GM21576 (cell line): ENCODE data around the gene PEX12.
"Not testable (repeated sequence)": the region's sequence is repeated elsewhere in the genome, so short reads cannot be mapped to it uniquely, and the experiment has no call there.

Source experiments
- ATAC-seq: cut with Tn5 transposase; IDR thresholded peaks from one replicate; pipeline ENCODE4 v1.9.1; 2021; ENCODE audit warnings: mild to moderate bottlenecking, moderate library complexity; ENCODE audit not compliant: unreplicated experiment

The PEX12 gene

DNA sequence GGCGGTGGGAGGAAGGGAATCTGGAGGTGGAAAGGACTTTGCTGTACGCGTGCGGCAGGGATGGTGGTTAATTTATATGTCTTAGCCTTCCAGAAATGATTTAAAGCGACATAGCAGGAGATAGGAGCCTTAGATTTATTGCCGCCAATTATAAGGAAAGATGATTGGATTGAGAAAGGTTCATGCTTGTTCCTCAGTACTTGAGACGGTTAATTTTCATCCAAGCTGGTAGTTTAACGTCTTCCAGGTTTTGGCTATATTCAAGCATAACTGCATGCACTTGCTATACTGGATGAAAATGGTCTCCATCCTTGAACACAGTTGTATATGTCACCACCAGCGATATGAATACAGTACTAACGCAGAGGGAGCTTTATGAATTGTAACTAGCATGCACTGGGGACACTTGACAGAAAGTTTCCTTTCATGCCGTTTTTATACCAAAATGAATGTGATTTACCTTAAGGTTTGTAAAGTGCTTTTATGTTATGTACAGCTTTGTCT, 610 bp upstream of the PEX12 start:
- no peak for ATAC-seq

DNA sequence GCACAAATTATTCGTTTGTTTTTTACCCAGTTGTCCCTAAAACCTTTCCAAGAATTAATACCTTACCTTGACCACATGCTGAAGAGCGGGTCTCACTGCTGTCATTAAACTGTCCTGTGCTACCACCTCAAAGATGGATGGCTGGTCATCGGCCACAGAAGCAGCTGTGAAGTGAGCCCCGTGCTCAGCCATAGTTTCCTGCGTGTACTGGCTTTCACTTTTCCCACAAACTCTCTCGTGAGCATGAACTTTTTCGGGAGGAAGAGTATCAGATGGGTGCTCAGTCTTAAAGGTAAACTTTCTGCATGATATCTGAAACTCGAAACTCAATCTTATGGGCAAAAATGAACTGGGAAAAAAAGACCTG, 558 bp downstream of the PEX12 start:
- no peak for ATAC-seq

DNA sequence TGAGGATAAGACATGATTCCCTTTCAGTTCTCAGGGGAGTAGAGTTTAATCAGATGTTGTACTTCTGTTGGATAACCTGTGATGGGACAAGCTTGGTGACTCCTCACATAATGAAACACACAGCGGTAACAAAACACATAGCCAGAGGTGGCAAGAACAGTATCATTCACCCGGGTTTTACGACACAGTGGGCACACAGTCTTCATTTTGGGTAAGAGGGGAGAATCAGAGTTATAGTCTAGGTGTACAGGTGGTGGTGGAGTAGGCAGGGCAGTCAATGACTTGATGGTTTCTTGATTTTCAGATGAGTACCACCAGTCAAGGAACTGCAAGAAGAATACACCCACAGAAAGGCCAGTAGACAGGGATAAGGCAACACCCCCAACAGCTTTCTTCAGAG, 2.6 kb downstream of the PEX12 start:
- no peak for ATAC-seq

DNA sequence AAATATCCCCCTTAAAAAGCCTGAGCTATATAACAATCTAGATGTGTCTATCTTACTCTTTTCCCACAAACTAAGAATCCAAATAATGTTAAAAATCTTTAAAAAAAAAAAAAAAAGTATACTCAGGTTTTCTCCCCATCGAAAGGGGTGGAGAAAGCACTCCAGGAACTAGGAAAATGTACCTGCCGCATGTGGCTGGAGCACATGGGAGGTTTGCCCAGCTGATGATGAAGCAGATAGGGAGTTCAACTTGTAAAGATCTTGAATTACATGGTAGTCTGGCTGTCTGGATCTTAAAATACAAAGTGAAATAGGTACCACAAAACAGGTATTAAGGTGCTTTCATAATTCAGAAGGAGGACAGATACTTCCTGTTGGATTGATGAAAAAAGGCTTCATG, 9.0 kb downstream of the PEX12 start:
- no peak for ATAC-seq

DNA sequence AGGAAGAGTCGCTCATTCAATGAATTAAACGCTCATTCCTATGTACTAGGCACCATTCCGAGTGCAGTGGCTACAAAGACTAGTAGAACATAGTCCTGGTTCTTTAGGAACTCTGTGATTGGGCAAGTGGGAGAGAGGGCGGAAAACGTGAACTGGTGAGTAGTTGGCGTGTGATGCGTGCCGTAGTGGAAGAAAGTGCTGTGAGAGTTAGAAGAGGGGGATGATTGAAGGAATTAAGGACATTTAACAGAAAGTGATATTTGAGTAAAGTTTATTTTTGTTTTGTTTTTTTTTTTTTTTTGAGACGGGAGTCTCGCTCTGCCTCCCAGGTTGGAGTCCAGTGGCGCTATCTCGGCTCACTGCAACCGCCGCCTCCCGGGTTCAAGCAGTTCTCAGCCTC, 9.8 kb downstream of the PEX12 start:
- ATAC-seq, result no peak

DNA sequence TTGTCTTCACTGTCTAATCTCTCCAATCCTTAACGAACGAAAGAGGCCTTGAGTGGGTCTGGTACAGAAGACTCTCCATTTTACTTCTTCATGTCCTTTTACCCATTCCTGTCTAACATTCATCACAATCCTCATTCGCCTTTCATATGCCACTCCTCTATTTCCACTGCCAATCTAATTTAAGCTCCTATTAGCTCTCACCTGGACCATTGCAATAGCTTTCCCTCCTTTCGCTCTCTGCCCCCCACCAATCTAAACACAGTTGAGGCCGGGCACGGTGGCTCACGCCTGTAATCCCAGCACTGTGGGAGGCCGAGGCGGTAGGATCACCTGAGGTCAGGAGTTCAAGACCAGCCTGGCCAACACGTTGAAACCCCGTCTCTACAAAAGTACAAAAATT, 11.4 kb downstream of the PEX12 start:
- no peak for ATAC-seq

DNA sequence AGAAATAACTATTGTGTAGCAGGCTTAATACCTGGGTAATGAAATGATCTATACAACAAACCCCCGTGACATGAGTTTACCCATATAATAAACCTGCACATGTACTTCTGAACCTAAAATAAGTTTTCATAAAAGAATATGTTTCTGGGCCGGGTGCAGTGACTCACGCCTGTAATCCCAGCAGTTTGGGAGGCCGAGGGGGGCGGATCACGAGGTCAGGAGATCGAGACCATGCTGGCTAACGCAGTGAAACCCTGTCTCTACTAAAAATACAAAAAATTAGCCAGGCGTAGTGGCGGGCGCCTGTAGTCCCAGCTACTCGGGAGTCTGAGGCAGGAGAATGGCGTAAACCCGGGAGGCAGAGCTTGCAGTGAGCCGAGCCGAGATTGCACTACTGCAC, 15.2 kb downstream of the PEX12 start:
- not testable (repeated sequence) for ATAC-seq

DNA sequence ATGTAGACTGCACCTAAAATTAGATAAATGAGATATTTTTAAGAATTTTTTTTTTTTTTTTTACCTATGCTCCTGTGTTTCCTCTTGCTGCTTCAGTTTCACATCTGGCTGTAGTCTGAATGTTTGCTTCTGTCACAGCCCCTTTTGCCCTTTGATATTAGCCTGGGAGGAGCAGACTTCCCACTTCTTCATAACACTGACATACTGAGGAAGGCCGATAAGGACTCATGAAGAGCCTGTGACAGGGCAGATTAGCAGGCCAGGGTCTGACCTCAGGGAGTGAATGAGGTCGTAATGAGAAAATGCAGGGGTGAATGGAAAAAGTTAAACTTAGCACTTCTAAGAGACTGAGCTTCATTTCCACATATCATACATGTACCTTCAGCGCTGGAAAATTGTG, 17.7 kb downstream of the PEX12 start, which contains the start of gene SLFN14:
Gene SLFN14 (minus strand): TSS at position 117 of the 400 bp plus-strand sequence. CDS start 2,757 bp downstream, outside the sequence.
- ATAC-seq, result no peak

DNA sequence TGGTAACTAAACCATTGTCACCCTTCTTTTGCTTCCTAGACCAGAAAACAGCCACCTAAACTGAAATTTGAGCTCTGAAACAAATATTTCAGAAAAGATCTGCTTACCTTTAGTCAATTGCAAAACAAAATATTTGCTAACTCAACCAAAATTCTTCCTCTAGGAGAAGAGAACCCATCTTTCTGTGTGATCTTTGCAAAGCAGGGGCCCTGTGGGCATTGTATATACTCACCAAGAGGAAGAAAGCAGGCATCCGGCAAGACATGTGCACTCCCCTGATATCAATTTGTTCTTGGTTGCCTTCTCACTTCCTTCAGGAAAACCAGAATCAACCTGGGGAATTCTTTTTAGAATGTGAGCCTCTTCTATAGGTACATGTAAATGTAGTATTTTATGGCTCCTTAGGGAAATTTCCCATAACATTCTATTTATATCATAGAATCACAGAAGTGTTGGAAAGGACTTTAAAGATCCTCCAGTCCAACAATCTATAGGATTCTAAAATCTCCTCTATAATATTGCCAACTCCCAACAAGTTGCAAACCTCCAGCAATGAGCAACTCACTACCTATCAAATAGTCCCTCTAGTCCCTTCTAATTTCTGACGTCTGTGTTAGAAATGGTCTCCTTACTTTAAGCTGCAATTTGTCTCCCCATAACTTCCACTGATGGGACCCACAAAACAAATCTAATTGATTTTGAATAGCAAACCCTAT, 18.7 kb downstream of the PEX12 start:
- no peak for ATAC-seq

DNA sequence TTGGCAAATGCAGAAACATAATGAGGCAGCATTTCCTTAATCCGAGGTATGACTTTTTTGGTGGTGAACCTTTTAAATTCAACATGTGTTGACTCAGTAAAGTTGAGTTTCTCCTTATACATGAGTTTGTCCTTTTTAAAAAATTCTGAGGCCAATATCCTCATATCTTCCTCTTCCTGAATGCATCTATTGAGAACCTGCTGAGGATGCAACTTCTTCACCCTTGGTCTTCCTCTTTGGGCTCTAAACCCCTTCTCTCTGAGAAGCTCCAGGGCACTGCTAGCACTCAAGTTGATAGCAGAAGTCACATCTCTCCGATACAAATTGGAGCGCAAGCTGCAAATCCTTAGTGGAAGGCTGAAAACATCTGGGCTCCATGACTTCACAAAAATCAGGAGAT, 21.0 kb downstream of the PEX12 start:
- ATAC-seq, result no peak

DNA sequence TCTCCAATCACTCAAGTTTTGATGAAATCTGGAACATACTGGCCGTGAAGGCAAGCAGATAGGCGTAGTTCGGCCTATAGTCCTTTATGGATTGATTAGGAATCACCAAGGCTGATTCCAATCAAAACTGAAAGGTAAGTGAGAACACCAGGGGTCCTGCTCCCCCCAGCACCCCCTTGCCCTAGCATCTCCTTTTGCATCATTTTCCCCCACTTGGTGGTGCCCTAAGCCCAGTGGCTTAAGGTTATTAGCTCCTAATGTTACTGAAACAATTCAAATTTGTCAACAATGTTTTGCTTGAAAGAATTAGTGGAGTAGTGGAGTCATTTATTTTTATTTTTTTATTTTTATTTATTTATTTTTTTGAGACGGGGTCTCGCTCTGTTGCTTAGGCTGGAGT, 22.7 kb downstream of the PEX12 start:
- ATAC-seq, result no peak

DNA sequence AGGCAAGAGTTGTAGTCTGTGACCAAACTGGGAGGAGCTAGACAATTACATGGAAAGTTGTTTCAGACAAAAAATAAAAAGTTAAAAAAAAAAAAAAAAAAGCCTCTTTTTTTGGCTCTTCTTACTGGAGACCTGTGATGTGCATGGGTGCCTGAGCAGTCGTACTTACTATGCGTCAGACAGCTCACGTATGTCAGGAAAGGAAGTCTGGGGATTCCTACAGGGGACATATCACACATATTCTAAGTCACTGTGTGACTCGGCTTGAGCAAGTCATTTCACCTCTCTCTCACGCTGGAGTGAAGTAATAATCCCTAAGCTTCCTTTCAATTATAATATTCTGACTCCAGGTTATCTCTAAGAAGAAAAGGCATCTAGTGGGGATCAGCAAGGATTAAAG, 23.7 kb downstream of the PEX12 start:
- ATAC-seq, result no peak

DNA sequence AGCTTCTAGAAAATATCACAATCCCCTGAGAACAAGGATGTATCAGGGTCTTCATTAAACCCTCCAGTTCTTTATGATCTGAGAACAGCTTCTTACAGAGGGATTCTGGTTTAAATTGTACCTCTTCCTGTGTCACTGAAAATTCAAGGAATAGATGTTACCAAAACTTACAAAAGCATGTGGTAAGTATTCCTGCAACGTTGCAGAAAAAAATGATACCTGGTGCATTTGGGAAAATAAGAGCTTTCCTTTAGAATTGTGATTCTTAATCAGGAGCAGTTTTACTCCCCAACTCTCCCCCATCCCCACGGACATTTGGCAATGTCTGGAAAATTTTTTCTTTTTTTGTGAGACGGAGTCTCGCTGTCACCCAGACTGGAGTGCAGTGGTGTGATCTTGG, 25.1 kb downstream of the PEX12 start:
- ATAC-seq, result no peak

DNA sequence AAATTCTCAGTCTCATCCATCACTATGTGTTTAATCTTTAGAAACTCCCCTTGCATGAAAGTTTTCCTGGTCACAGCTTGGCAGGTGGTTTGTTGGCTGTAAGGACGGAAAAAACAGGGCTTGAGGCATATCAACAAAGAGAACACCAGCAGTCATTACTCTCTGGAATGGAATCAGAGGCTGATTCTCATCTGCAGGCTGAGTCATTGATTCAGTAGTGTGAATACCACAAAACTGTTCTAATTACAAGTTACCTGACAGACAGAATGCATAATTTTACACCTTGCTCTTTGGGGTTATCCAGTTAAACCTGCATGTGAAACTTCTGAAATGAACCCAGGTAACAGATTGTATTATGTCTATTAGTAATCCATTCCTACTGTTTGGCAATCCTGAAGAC, 29.4 kb downstream of the PEX12 start:
- ATAC-seq, result no peak

DNA sequence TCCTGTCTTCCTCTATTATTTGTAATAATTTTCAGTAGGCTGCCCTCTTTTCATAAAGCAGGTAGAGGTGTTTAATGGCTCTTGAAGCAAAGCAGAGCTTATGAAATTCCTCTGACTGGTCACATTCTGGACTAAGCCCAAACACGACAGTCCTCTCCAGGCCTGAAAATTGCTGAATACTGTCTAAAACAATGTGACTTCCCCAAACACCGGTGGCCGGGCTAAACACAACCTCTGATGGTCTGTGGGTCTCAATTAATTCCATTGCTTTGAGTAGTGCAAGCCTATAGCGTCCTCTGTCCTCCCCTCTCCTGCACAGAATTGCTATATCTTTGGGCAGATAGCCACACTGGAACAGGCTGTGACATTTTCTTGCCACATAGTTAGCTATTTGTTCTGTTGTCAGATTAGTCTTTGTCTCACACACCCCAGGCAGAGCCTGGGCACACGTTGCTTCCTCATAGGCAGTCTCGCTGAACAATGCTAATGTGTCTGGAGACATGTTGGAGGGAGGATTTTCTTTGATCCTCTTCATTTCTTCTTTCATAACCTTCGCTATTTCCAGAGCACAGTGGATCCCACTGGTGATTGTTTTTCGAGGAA, 30.1 kb downstream of the PEX12 start:
- no peak for ATAC-seq

DNA sequence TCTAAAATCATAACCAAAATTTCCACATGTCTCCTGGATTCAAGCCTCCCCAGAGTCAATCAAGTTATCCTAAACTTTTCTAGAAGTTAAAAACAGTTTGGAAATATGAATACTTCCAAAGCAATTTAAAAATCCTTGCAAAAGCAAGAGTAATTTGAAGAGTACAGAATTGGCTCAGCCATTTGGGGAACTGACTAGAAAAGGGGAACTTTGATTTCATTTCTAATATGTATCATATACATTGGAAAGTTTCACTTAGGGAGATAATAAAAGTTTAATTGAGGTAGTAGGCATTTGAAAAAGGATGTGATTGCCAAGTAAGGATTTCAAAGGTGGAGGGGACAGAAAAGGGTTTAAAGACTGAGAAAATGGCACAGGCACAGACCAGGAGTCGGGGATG, 31.9 kb downstream of the PEX12 start:
- no peak for ATAC-seq

DNA sequence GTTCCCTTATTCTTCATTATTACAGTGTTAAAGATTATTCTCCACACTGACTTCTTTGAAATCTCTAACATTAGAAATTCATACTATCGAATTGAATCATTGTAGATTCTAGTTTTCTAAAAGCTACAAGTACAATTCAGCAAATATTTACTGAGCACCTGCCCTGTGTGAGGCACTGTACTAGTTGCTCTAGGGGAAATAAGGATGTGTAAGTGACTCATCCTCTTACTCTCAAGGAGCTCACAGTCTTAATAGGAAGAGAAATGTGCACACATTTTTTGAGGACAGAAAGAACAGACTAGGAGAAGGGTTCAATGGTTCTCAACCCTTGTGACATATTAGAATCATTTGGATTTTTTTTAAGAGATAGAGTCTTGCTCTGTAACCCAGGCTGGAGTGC, 33.2 kb downstream of the PEX12 start:
- ATAC-seq, result no peak

DNA sequence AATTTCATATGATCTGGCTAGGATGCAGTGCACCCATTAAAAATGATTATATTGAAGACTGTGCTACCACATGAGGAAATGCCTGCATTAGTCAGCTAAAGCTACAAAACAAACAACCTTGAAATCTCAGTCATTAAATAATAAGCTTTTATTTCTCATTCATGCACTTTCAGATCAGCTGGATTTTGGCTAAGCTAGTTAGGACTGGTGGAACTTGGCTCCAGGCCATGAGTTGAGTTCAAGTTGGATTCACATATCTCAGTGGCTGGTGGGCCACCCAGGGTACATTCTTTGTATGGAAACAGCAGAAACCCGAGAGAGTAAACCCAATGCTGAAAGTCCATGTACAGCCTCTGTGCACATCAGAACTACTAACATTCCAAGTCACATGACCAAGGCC, 34.5 kb downstream of the PEX12 start:
- no peak for ATAC-seq

DNA sequence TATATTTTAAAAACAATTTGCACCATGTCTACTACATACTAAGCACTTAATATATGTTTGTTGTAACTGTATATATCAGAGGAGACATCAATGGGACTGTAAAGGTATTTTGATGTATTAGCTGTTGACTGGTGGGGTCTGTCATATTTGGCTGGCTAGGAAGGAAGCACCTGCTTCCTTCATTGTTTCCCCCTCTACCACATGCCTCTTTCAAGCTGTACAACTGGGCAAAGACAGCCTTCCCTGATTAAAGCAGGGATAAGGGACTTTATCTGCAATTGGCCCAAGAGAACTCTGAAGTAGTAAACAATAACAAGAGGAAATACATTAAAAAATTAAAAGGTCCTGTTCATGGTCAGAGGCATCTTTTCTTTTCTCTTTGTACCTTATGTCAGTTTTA, 35.4 kb downstream of the PEX12 start:
- no peak for ATAC-seq

DNA sequence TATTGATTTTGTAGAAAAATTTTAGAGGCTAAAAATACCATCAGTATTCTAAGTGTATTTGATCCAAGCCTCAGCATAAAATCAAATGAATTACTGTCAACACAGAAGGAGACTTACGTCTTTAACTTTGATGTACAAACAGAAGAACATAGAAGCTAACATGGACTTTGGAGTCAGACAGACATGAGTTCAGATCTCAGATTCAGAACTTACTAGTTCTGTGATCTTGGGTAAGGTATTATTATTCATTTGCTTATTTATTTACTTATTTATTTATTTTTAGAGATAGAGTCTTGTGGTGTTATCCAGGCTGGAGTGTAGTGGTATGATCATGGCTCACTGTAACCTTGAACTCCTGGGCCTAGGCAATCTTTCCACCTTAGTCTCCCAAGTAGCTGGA, 36.9 kb downstream of the PEX12 start:
- ATAC-seq, result no peak

DNA sequence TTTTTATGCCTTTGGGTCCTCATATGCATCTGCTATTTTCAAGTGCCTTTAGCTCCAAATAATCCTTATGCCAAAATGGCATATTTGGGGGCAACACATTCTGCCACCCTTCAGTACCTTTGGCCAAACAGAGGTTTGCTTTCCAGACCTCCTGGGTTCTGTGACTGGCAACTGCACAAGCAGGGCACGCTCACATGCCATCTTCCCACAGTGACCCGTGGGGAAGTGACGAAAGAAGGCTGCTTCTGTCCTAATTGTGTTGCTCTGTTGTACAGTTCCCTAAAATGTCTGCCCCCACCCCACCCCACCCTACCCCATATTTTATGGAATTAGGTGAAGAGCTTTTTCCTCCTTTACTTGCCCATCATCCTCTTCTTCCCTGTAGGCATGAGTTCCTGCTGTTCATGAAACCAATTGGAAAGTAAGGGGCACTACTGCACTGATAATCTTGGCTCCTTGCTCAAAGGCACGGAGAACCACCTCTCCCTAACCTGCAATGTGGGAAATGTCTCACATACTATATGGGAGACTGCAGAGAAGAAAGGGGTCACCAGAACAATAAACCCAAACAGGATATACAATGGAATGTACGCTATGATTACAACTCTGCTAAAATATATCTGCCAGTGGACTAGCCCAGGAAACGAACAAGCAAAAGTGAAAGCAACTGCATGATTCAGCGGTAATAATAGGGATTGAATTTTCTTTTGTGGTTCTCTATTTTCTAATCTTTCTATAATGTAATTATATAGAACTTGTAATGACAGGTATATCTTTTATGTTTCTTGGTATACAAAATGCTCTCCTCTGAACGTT, 37.6 kb downstream of the PEX12 start:
- no peak for ATAC-seq

DNA sequence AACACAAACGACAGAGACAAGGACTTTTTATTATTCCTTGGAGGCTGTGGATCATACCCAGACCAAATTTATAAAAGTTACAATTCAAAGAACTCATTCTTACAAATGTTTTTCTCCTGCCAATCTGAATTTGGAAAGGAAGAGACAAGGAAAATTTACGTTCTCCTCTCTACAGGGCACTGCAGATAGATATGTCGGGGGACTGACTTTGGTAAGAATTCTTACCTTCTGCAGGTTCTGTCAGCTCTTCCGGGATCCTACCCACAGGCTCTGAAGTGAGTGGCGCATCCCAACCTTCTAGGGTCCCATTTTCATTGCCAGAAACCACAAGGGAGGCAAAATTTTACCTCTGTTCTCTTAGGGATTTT, 38.7 kb downstream of the PEX12 start:
- no peak for ATAC-seq
